ENCODE results near the gene ADH4. TPM values are rescaled to one million over a fixed set of nuclear protein-coding genes. Genes with fewer than 3 reads are reported as not detected.

ADH4 gene
- total RNA-seq, 1 experiment from 2014 or later, result not detected

GRCh38 chr4:99126376-99126775 lies 17.7 kb downstream of the ADH4 start:
- Histone ChIP-seq H2AFZ (ENCODE audit: low read length) (no peak overlapping the region), H3K4me1 (ENCODE audit: insufficient read depth, low read length) (no peaks in the 10 kb centered on the region), H3K79me2 (ENCODE audit: low read length) (no peaks in the 10 kb centered on the region), H3K9me3 (ENCODE audit: low read length) (peaks cover 9% of the 10 kb centered on the region; the same call in 1 of the 2 replicates), H4K20me1 (ENCODE audit: low read length) (no peaks in the 10 kb centered on the region), H3K27me3 (ENCODE audit: low read length) (no peaks in the 10 kb centered on the region), H3K9ac (ENCODE audit: low read length) (no peak overlapping the region), H3F3A (ENCODE audit: low read length, unreplicated experiment) (no peaks in the 10 kb centered on the region), H3K4me3 (ENCODE audit: low read length) (no peak overlapping the region), H3K27ac (ENCODE audit: low read length) (no peak overlapping the region), H3K9me2 (replicated peaks; ENCODE audit: low read length) (no peaks in the 10 kb centered on the region), H3K36me3 (ENCODE audit: low read depth, low read length) (no peaks in the 10 kb centered on the region; the same call in 1 of the 2 replicates), H3K4me2 (ENCODE audit: low read length) (no peak overlapping the region)
- intact Hi-C loops (cut with micrococcal nuclease), result no loop called here
- ChIA-PET CTCF (no interaction called here), POLR2A (ENCODE audit: unreplicated experiment) (no interaction called here)
- BruUV-seq (replicated peaks), result no TSS peak
- ATAC-seq (no peak), DNase-seq (no peak)
- no peak for TF ChIP-seq EZH2 (IDR thresholded peaks at IDR 0.05; ENCODE audit: low read length, unreplicated experiment)
- no peak for TF ChIP-seq EZH2phosphoT487 (IDR thresholded peaks at IDR 0.05; ENCODE audit: borderline replicate concordance, low read length)
- no peak for TF ChIP-seq CTCF (conservative IDR thresholded peaks at IDR 0.05; ENCODE audit: low read depth, low read length)

GRCh38 chr4:99121008-99121407 lies 23.1 kb downstream of the ADH4 start:
- Histone ChIP-seq H3F3A (ENCODE audit: low read length, unreplicated experiment) (no peaks in the 10 kb centered on the region), H3K4me1 (ENCODE audit: insufficient read depth, low read length) (no peaks in the 10 kb centered on the region), H3K9me2 (replicated peaks; ENCODE audit: low read length) (no peaks in the 10 kb centered on the region), H3K4me3 (ENCODE audit: low read length) (no peak overlapping the region), H3K79me2 (ENCODE audit: low read length) (no peaks in the 10 kb centered on the region), H3K27me3 (ENCODE audit: low read length) (no peaks in the 10 kb centered on the region), H3K27ac (ENCODE audit: low read length) (no peak overlapping the region), H3K4me2 (ENCODE audit: low read length) (no peak overlapping the region), H2AFZ (ENCODE audit: low read length) (no peak overlapping the region), H3K9ac (ENCODE audit: low read length) (no peak overlapping the region), H3K9me3 (ENCODE audit: low read length) (no peaks in the 10 kb centered on the region), H3K36me3 (ENCODE audit: low read depth, low read length) (no peaks in the 10 kb centered on the region), H4K20me1 (ENCODE audit: low read length) (no peaks in the 10 kb centered on the region)
- TF ChIP-seq EZH2 (IDR thresholded peaks at IDR 0.05; ENCODE audit: low read length, unreplicated experiment) (no peak), CTCF (conservative IDR thresholded peaks at IDR 0.05; ENCODE audit: low read depth, low read length) (no peak), EZH2phosphoT487 (IDR thresholded peaks at IDR 0.05; ENCODE audit: borderline replicate concordance, low read length) (no peak)
- BruUV-seq (replicated peaks), result no TSS peak
- intact Hi-C loops (cut with micrococcal nuclease), result no loop called here
- no peak for ATAC-seq
- ChIA-PET CTCF (no interaction called here), POLR2A (ENCODE audit: unreplicated experiment) (no interaction called here)
- DNase-seq, result no peak

GRCh38 chr4:99120501-99120900 lies 23.6 kb downstream of the ADH4 start:
- Histone ChIP-seq H3K9me2 (replicated peaks; ENCODE audit: low read length) (no peaks in the 10 kb centered on the region), H3K4me2 (ENCODE audit: low read length) (no peak overlapping the region), H3K27ac (ENCODE audit: low read length) (no peak overlapping the region), H3K4me1 (ENCODE audit: insufficient read depth, low read length) (no peaks in the 10 kb centered on the region), H2AFZ (ENCODE audit: low read length) (no peak overlapping the region), H3K4me3 (ENCODE audit: low read length) (no peak overlapping the region), H3K9ac (ENCODE audit: low read length) (no peak overlapping the region), H3K79me2 (ENCODE audit: low read length) (no peaks in the 10 kb centered on the region), H3K36me3 (ENCODE audit: low read depth, low read length) (no peaks in the 10 kb centered on the region), H3K27me3 (ENCODE audit: low read length) (no peaks in the 10 kb centered on the region), H3F3A (ENCODE audit: low read length, unreplicated experiment) (no peaks in the 10 kb centered on the region), H4K20me1 (ENCODE audit: low read length) (no peaks in the 10 kb centered on the region), H3K9me3 (ENCODE audit: low read length) (no peaks in the 10 kb centered on the region)
- TF ChIP-seq CTCF (conservative IDR thresholded peaks at IDR 0.05; ENCODE audit: low read depth, low read length), result no peak
- no peak for TF ChIP-seq EZH2phosphoT487 (IDR thresholded peaks at IDR 0.05; ENCODE audit: borderline replicate concordance, low read length)
- TF ChIP-seq EZH2 (IDR thresholded peaks at IDR 0.05; ENCODE audit: low read length, unreplicated experiment), result no peak
- DNase-seq, result no peak
- no TSS peak for BruUV-seq (replicated peaks)
- CTCF ChIA-PET, result no interaction called here
- ATAC-seq, result no peak
- POLR2A ChIA-PET (ENCODE audit: unreplicated experiment), result no interaction called here
- intact Hi-C loops (cut with micrococcal nuclease), result no loop called here

All from PC-3 (cell line).